Neural crest cell (in vitro differentiated cells): ENCODE measurements around the gene CDC42BPA. TPM values are rescaled to one million over a fixed set of nuclear protein-coding genes. Genes with fewer than 3 reads are reported as not detected.

Experiments
- DNase-seq: peaks from one replicate; pipeline ENCODE4 v3.0.0; 2021; ENCODE audit warnings: low read depth, mixed read lengths, low spot score
- H3K27ac Mint-ChIP-seq: one replicate; pipeline ENCODE4 v1.8.0; 2021; ENCODE audit warnings: mild to moderate bottlenecking, mixed read lengths; ENCODE audit not compliant: unreplicated experiment
- H3K27me3 Mint-ChIP-seq: 2 replicates; pipeline ENCODE4 v1.8.0; 2021; ENCODE audit warnings: low read depth, mild to moderate bottlenecking, mixed read lengths
- H3K36me3 Mint-ChIP-seq: 2 replicates; pipeline ENCODE4 v1.8.0; 2021; ENCODE audit warnings: low read depth, mild to moderate bottlenecking, mixed read lengths
- H3K4me1 Mint-ChIP-seq: 2 replicates; pipeline ENCODE4 v1.8.0; 2021; ENCODE audit warnings: mixed read lengths
- H3K4me3 Mint-ChIP-seq: one replicate; pipeline ENCODE4 v1.8.0; 2021; ENCODE audit warnings: mild to moderate bottlenecking, mixed read lengths
- H3K9me3 Mint-ChIP-seq: 2 replicates; pipeline ENCODE4 v1.8.0; 2021; ENCODE audit warnings: mixed read lengths
- CTCF ChIP-seq: fragments of 200-600 bp; sonication (generic); conservative IDR thresholded peaks from 2 replicates; pipeline ENCODE4 v1.5.0; 2021; ENCODE audit warnings: antibody characterized with exemption, mild to moderate bottlenecking
- total RNA-seq: library from RNA; stranded (reverse); gene quantifications from 2 replicates; pipeline ENCODE4 v1.2.1, GENCODE V29; 2021

Gene CDC42BPA
- total RNA-seq, 1 donor from 2014 or later: 35.6 TPM

- no peak overlapping the region for H3K4me3 Mint-ChIP-seq
- no peak for TF ChIP-seq CTCF
- H3K4me1 Mint-ChIP-seq: no peaks in the 10 kb centered on the region
- no peak overlapping the region for H3K27ac Mint-ChIP-seq
- no peak for DNase-seq
- H3K9me3 Mint-ChIP-seq: peaks cover 5% of the 10 kb centered on the region
- H3K36me3 Mint-ChIP-seq: peaks cover 19% of the 10 kb centered on the region
- no peaks in the 10 kb centered on the region for H3K27me3 Mint-ChIP-seq
These were observed 44.7 kb downstream of the CDC42BPA start for GRCh38 chr1:227273557-227273956.

- DNase-seq: no peak
- no peak overlapping the region for H3K4me3 Mint-ChIP-seq
- H3K9me3 Mint-ChIP-seq: peaks cover 5% of the 10 kb centered on the region
- TF ChIP-seq CTCF: no peak
- H3K36me3 Mint-ChIP-seq: peaks cover 16% of the 10 kb centered on the region
- no peak overlapping the region for H3K27ac Mint-ChIP-seq
- no peaks in the 10 kb centered on the region for H3K4me1 Mint-ChIP-seq
- no peaks in the 10 kb centered on the region for H3K27me3 Mint-ChIP-seq
These were observed 45.9 kb downstream of the CDC42BPA start for GRCh38 chr1:227272428-227272827.

- Mint-ChIP-seq H3K27ac (no peak overlapping the region), H3K27me3 (no peaks in the 10 kb centered on the region), H3K9me3 (peaks cover 5% of the 10 kb centered on the region), H3K4me1 (no peaks in the 10 kb centered on the region), H3K4me3 (no peak overlapping the region), H3K36me3 (peaks cover 11% of the 10 kb centered on the region)
- no peak for TF ChIP-seq CTCF
- no peak for DNase-seq
These were observed 47.7 kb downstream of the CDC42BPA start for GRCh38 chr1:227270554-227270953.

GRCh38 chr1:227268943-227269342 is 49.3 kb downstream of the CDC42BPA start:
- H3K4me1 Mint-ChIP-seq: no peaks in the 10 kb centered on the region
- DNase-seq: no peak
- no peak overlapping the region for H3K27ac Mint-ChIP-seq

GRCh38 chr1:227265891-227266290 is 52.4 kb downstream of the CDC42BPA start:
- H3K4me3 Mint-ChIP-seq: no peak overlapping the region
- no peak for TF ChIP-seq CTCF
- no peaks in the 10 kb centered on the region for H3K4me1 Mint-ChIP-seq
- no peaks in the 10 kb centered on the region for H3K36me3 Mint-ChIP-seq
- no peak for DNase-seq
- H3K27ac Mint-ChIP-seq: no peak overlapping the region
- H3K9me3 Mint-ChIP-seq: no peaks in the 10 kb centered on the region
- H3K27me3 Mint-ChIP-seq: no peaks in the 10 kb centered on the region

More at GRCh38 chr1:227268943-227269342, 49.3 kb downstream of the CDC42BPA start:
- Mint-ChIP-seq H3K9me3 (peaks cover 3% of the 10 kb centered on the region), H3K27me3 (no peaks in the 10 kb centered on the region), H3K4me3 (no peak overlapping the region), H3K36me3 (peaks cover 4% of the 10 kb centered on the region)
- no peak for TF ChIP-seq CTCF

- TF ChIP-seq CTCF: no peak
- Mint-ChIP-seq H3K4me1 (peaks cover 5% of the 10 kb centered on the region), H3K36me3 (no peaks in the 10 kb centered on the region), H3K27me3 (no peaks in the 10 kb centered on the region), H3K27ac (no peak overlapping the region), H3K4me3 (no peak overlapping the region), H3K9me3 (no peaks in the 10 kb centered on the region)
- no peak for DNase-seq
These were observed 54.4 kb downstream of the CDC42BPA start for GRCh38 chr1:227263869-227264268.
